ENCODE data around the gene SCYL1. TPM values are rescaled to one million over a fixed set of nuclear protein-coding genes. Genes with fewer than 3 reads are reported as not detected.

Gene SCYL1
- total and polyA plus RNA-seq, 4 donors: 41.8 to 87.5 (median 81.9) TPM

- no peaks in the 10 kb centered on the region for H3K9me3 ChIP-seq (ENCODE audit: control insufficient read depth, insufficient read depth, low read length)
- DNase-seq (ENCODE audit: low read depth in 4 of 6, low spot score in 6 of 6): no peak
- 84% methylated on average over 7 of the region's 12 CpGs for whole genome bisulfite sequencing (ENCODE audit: insufficient coverage)
- H3K27ac ChIP-seq (ENCODE audit: low read depth, low read length): no peak overlapping the region
- H3K4me3 ChIP-seq (ENCODE audit: low read depth, low read length): no peak overlapping the region
- H3K27me3 ChIP-seq (ENCODE audit: control insufficient read depth, insufficient read depth, low read length): no peaks in the 10 kb centered on the region
- H3K36me3 ChIP-seq (ENCODE audit: control insufficient read depth, insufficient read depth, low read length): peaks cover 88% of the 10 kb centered on the region
- peaks cover 28% of the 10 kb centered on the region for H3K4me1 ChIP-seq (ENCODE audit: control insufficient read depth, insufficient read depth, low read length)
These were observed 11.8 kb downstream of the SCYL1 start for GRCh38 chr11:65536412-65537295.

DNA sequence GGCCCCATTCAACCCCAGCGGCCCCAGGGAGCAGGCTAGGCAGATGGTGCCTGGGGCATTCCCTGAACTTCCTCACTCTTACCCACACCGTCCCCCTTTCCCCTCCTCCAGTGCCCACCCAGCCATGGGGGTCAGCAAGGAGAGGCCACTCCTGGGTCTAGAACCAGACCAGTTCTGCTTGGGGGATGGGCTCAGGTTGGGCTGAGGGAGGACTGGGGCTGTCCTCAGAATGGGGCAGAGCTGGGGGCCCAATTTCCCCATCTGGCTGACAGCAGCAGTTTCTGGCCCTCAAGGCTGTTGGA is 12.4 kb downstream of the SCYL1 start:
- 80% methylated on average over 1 of the region's 2 CpGs for WGBS (ENCODE audit: insufficient coverage)
- H3K27me3 ChIP-seq (ENCODE audit: control insufficient read depth, insufficient read depth, low read length): no peaks in the 10 kb centered on the region
- H3K9me3 ChIP-seq (ENCODE audit: control insufficient read depth, insufficient read depth, low read length): no peaks in the 10 kb centered on the region
- no peak overlapping the region for H3K27ac ChIP-seq (ENCODE audit: low read depth, low read length)
- DNase-seq (ENCODE audit: low read depth in 4 of 6, low spot score in 6 of 6): no peak
- H3K4me1 ChIP-seq (ENCODE audit: control insufficient read depth, insufficient read depth, low read length): peaks cover 30% of the 10 kb centered on the region
- peaks cover 84% of the 10 kb centered on the region for H3K36me3 ChIP-seq (ENCODE audit: control insufficient read depth, insufficient read depth, low read length)
- no peak overlapping the region for H3K4me3 ChIP-seq (ENCODE audit: low read depth, low read length)

- Histone ChIP-seq H3K27ac (ENCODE audit: low read depth, low read length) (no peak overlapping the region), H3K27me3 (ENCODE audit: control insufficient read depth, insufficient read depth, low read length) (no peaks in the 10 kb centered on the region)
- WGBS (ENCODE audit: insufficient coverage): 87% methylated on average over 13 of the region's 18 CpGs
These were observed 12.8 kb downstream of the SCYL1 start for GRCh38 chr11:65537620-65538231.

GRCh38 chr11:65538232-65538914 is 13.5 kb downstream of the SCYL1 start:
- H3K36me3 ChIP-seq (ENCODE audit: control insufficient read depth, insufficient read depth, low read length): peaks cover 80% of the 10 kb centered on the region
- 73% methylated on average over 39 of the region's 43 CpGs for WGBS (ENCODE audit: insufficient coverage)
- no peaks in the 10 kb centered on the region for H3K27me3 ChIP-seq (ENCODE audit: control insufficient read depth, insufficient read depth, low read length)
- H3K27ac ChIP-seq (ENCODE audit: low read depth, low read length): no peak overlapping the region
- H3K4me3 ChIP-seq (ENCODE audit: low read depth, low read length): no peak overlapping the region
- H3K9me3 ChIP-seq (ENCODE audit: control insufficient read depth, insufficient read depth, low read length): no peaks in the 10 kb centered on the region
- DNase-seq (ENCODE audit: low read depth in 4 of 6, low spot score in 6 of 6): no peak
- H3K4me1 ChIP-seq (ENCODE audit: control insufficient read depth, insufficient read depth, low read length): peaks cover 30% of the 10 kb centered on the region

More at GRCh38 chr11:65537620-65538231, 12.8 kb downstream of the SCYL1 start:
- peaks cover 80% of the 10 kb centered on the region for H3K36me3 ChIP-seq (ENCODE audit: control insufficient read depth, insufficient read depth, low read length)
- no peak for DNase-seq (ENCODE audit: low read depth in 4 of 6, low spot score in 6 of 6)
- no peaks in the 10 kb centered on the region for H3K9me3 ChIP-seq (ENCODE audit: control insufficient read depth, insufficient read depth, low read length)
- peaks cover 30% of the 10 kb centered on the region for H3K4me1 ChIP-seq (ENCODE audit: control insufficient read depth, insufficient read depth, low read length)
- H3K4me3 ChIP-seq (ENCODE audit: low read depth, low read length): no peak overlapping the region

- WGBS (ENCODE audit: insufficient coverage): 40% methylated on average over 91 of the region's 92 CpGs
- H3K36me3 ChIP-seq (ENCODE audit: control insufficient read depth, insufficient read depth, low read length): peaks cover 84% of the 10 kb centered on the region
- no peaks in the 10 kb centered on the region for H3K9me3 ChIP-seq (ENCODE audit: control insufficient read depth, insufficient read depth, low read length)
- no peaks in the 10 kb centered on the region for H3K27me3 ChIP-seq (ENCODE audit: control insufficient read depth, insufficient read depth, low read length)
- no peak overlapping the region for H3K27ac ChIP-seq (ENCODE audit: low read depth, low read length)
- H3K4me3 ChIP-seq (ENCODE audit: low read depth, low read length): no peak overlapping the region
- peak in 2 of 6 donors; percentile 50 to 78 for DNase-seq (ENCODE audit: low read depth in 4 of 6, low spot score in 6 of 6)
- H3K4me1 ChIP-seq (ENCODE audit: control insufficient read depth, insufficient read depth, low read length): peaks cover 30% of the 10 kb centered on the region
These were observed 14.2 kb downstream of the SCYL1 start for GRCh38 chr11:65538915-65539743.

- WGBS (ENCODE audit: insufficient coverage): 22% methylated on average over 60 of the region's 60 CpGs
- DNase-seq (ENCODE audit: low read depth in 4 of 6, low spot score in 6 of 6): no peak
- Histone ChIP-seq H3K4me1 (ENCODE audit: control insufficient read depth, insufficient read depth, low read length) (peaks cover 30% of the 10 kb centered on the region), H3K27ac (ENCODE audit: low read depth, low read length) (peak overlapping the region; percentile 76), H3K4me3 (ENCODE audit: low read depth, low read length) (peak overlapping the region; percentile 49), H3K36me3 (ENCODE audit: control insufficient read depth, insufficient read depth, low read length) (peaks cover 84% of the 10 kb centered on the region), H3K9me3 (ENCODE audit: control insufficient read depth, insufficient read depth, low read length) (no peaks in the 10 kb centered on the region), H3K27me3 (ENCODE audit: control insufficient read depth, insufficient read depth, low read length) (no peaks in the 10 kb centered on the region)
These were observed 14.9 kb downstream of the SCYL1 start for GRCh38 chr11:65539744-65540289.

- H3K4me1 ChIP-seq (ENCODE audit: control insufficient read depth, insufficient read depth, low read length): peaks cover 30% of the 10 kb centered on the region
- H3K36me3 ChIP-seq (ENCODE audit: control insufficient read depth, insufficient read depth, low read length): peaks cover 84% of the 10 kb centered on the region
- H3K4me3 ChIP-seq (ENCODE audit: low read depth, low read length): peak overlapping the region; percentile 49
- DNase-seq (ENCODE audit: low read depth in 4 of 6, low spot score in 6 of 6): peak in 4 of 6 donors; percentile 55 to 91 (median 72)
- H3K27me3 ChIP-seq (ENCODE audit: control insufficient read depth, insufficient read depth, low read length): no peaks in the 10 kb centered on the region
- peak overlapping the region; percentile 76 for H3K27ac ChIP-seq (ENCODE audit: low read depth, low read length)
- WGBS (ENCODE audit: insufficient coverage): 2% methylated on average over 78 of the region's 78 CpGs
- no peaks in the 10 kb centered on the region for H3K9me3 ChIP-seq (ENCODE audit: control insufficient read depth, insufficient read depth, low read length)
These were observed 15.6 kb downstream of the SCYL1 start for GRCh38 chr11:65540290-65541092.

- WGBS (ENCODE audit: insufficient coverage): 45% methylated on average over 15 of the region's 18 CpGs
These were observed 16.5 kb downstream of the SCYL1 start for GRCh38 chr11:65541093-65541982.

More at GRCh38 chr11:65541093-65541982, 16.5 kb downstream of the SCYL1 start:
- Histone ChIP-seq H3K9me3 (ENCODE audit: control insufficient read depth, insufficient read depth, low read length) (no peaks in the 10 kb centered on the region), H3K4me1 (ENCODE audit: control insufficient read depth, insufficient read depth, low read length) (peaks cover 33% of the 10 kb centered on the region), H3K27me3 (ENCODE audit: control insufficient read depth, insufficient read depth, low read length) (no peaks in the 10 kb centered on the region), H3K36me3 (ENCODE audit: control insufficient read depth, insufficient read depth, low read length) (peaks cover 84% of the 10 kb centered on the region), H3K27ac (ENCODE audit: low read depth, low read length) (peak overlapping the region; percentile 76), H3K4me3 (ENCODE audit: low read depth, low read length) (peak overlapping the region; percentile 49)
- no peak for DNase-seq (ENCODE audit: low read depth in 4 of 6, low spot score in 6 of 6)

Measured in spinal cord (tissue), 10 donors.